Measurements from ENCODE around the gene FBXW9. TPM values are rescaled to one million over a fixed set of nuclear protein-coding genes. Genes with fewer than 3 reads are reported as not detected.

Gene FBXW9
- total RNA-seq (2021; ENCODE audit: unreplicated experiment), result 14.0 TPM
- polyA plus RNA-seq (2012), result 10.7 and 12.5 TPM in 2 replicates
- Bru-seq, nascent RNA, result percentile 59 among the genes with signal in this experiment
- BruChase-seq, experiment 1, labeled RNA remaining after a 6-hour chase, result percentile 70 among the genes with signal in this experiment
- BruChase-seq, experiment 2, labeled RNA remaining after a 2-hour chase, result percentile 61 among the genes with signal in this experiment
- long read RNA-seq, transcript FBXW9-201 (10 exons, 1,738 nt), result major isoform, 31 of 37 reads
- long read RNA-seq, partial matches to known transcripts, result 1 of 37 reads
- long read RNA-seq, other reads (novel, unspliced or antisense), result 5 of 37 reads

GRCh38 chr19:12696366-12697335 is at the start of gene FBXW9:
FBXW9 (minus strand) TSS chr19:12696631; CDS start chr19:12696581, 50 bp downstream.
- Histone ChIP-seq H2AFZ (ENCODE audit: low read depth, low read length, poor library complexity, severe bottlenecking) (no peak within 1 kb of the TSS), H3K9me3 (ENCODE audit: control insufficient read depth in 1 of 2, insufficient read depth in 1 of 2, low read depth in 1 of 2, low read length in 2 of 2) (no peaks in the 10 kb centered on the region), H3K36me3 (ENCODE audit: control insufficient read depth in 1 of 2, insufficient read depth in 2 of 2, low read length in 2 of 2) (peaks cover 18 to 23% of the 10 kb centered on the region in 2 experiments; a peak in 3 of 4 replicates), H4K20me1 (ENCODE audit: insufficient read depth) (no peaks in the 10 kb centered on the region), H3K9me2 (ENCODE audit: insufficient read depth) (no peaks in the 10 kb centered on the region), H3K4me3 (replicated peaks in 1 of 2; ENCODE audit: low read depth in 1 of 2, low read length in 2 of 2) (peak within 1 kb of the TSS; percentile 88 to 92), H3K79me2 (ENCODE audit: insufficient read depth, low read length) (peaks cover 10% of the 10 kb centered on the region; the same call in 1 of the 2 replicates), H3K9ac (ENCODE audit: low read length) (peak within 1 kb of the TSS; percentile 90), H3K4me1 (ENCODE audit: control insufficient read depth in 1 of 2, insufficient read depth in 2 of 2, low read length in 2 of 2) (peaks cover 9 to 23% of the 10 kb centered on the region in 2 experiments; a peak in 3 of 4 replicates), H3K27me3 (ENCODE audit: insufficient read depth, low read length) (no peaks in the 10 kb centered on the region), H3K4me2 (ENCODE audit: low read length) (peak within 1 kb of the TSS; percentile 93), H3K27ac (ENCODE audit: low read depth, low read length) (peak within 1 kb of the TSS; percentile 53)
- POLR2A ChIA-PET, result interaction anchor here (0.6 to 1.6 kb wide), 4 partner anchors 15 to 118 kb away, joined by 3 to 8 read pairs (median 3); partner anchors contain the start of gene DHPS
- BruUV-seq (replicated peaks), result TSS peak; percentile 99
- TF ChIP-seq FOSL1 (IDR thresholded peaks at IDR 0.05; ENCODE audit: low read depth), result no peak
- no peak for TF ChIP-seq JUND (IDR thresholded peaks at IDR 0.05)
- no peak for TF ChIP-seq ZBTB33 (IDR thresholded peaks at IDR 0.05; ENCODE audit: extremely low read depth, insufficient replicate concordance, low read length)
- TF ChIP-seq POLR2AphosphoS5 (IDR thresholded peaks at IDR 0.05; ENCODE audit: low read depth, low read length), result peak; percentile 92
- no peak for TF ChIP-seq CTCF (IDR thresholded peaks at IDR 0.05 in 2 of 3, conservative IDR thresholded peaks at IDR 0.05 in 1 of 3; ENCODE audit: borderline replicate concordance in 1 of 3, insufficient read depth in 1 of 3, low read depth in 2 of 3, low read length in 2 of 3)
- peak; percentile 97 for TF ChIP-seq SIN3A (IDR thresholded peaks at IDR 0.05; ENCODE audit: low read depth)
- peak; percentile 89 for TF ChIP-seq MAX (IDR thresholded peaks at IDR 0.05)
- no peak for TF ChIP-seq ZNF274 (IDR thresholded peaks at IDR 0.05; ENCODE audit: low read depth, low read length)
- TF ChIP-seq SP1 (IDR thresholded peaks at IDR 0.05; ENCODE audit: low read depth), result no peak
- TF ChIP-seq EZH2 (IDR thresholded peaks at IDR 0.05), result no peak
- no peak for TF ChIP-seq CBX3 (IDR thresholded peaks at IDR 0.05; ENCODE audit: low read depth)
- TF ChIP-seq TCF7L2 (IDR thresholded peaks at IDR 0.05; ENCODE audit: borderline replicate concordance, extremely low read depth, insufficient read depth, insufficient read length), result no peak
- TF ChIP-seq EZH2phosphoT487 (IDR thresholded peaks at IDR 0.05; ENCODE audit: borderline replicate concordance), result no peak
- TF ChIP-seq ATF3 (IDR thresholded peaks at IDR 0.05), result no peak
- peak; percentile 58; the same call in 1 of the 2 replicates for TF ChIP-seq ZFX (IDR thresholded peaks at IDR 0.05)
- no peak for TF ChIP-seq CEBPB (IDR thresholded peaks at IDR 0.05; ENCODE audit: low read depth)
- peak; percentile 56 for TF ChIP-seq YY1 (IDR thresholded peaks at IDR 0.05; ENCODE audit: extremely low read depth, insufficient replicate concordance, low read depth, low read length)
- TF ChIP-seq POLR2A (IDR thresholded peaks at IDR 0.05; ENCODE audit: borderline replicate concordance, extremely low read depth, insufficient read depth, insufficient read length), result peak; percentile 71
- no peak; the same call in 1 of the 2 replicates for TF ChIP-seq ELF1 (IDR thresholded peaks at IDR 0.05; ENCODE audit: borderline replicate concordance, low read depth)
- TF ChIP-seq SRF (IDR thresholded peaks at IDR 0.05; ENCODE audit: low read depth), result peak; percentile 96
- CTCF ChIA-PET, result no interaction called here
- intact Hi-C loops (cut with micrococcal nuclease), result no loop called here
- RAD21 ChIA-PET (ENCODE audit: low non-redundant PET in 1 of 2, low total read pairs in 2 of 2, uncharacterized antibody in 2 of 2, unreplicated experiment in 2 of 2), result interaction anchor here in 1 of 2 experiments (0.7 kb wide), 1 partner anchor 95 kb away, joined by 3 read pairs; the partner anchor contains the start of gene JUNB
- peak; percentile 91 for DNase-seq (ENCODE audit: low read depth, low spot score)
- ATAC-seq, result peak; percentile 88
